G401.6 (cell line): ENCODE data around the gene DOCK9.
"Not testable (repeated sequence)": the region's sequence is repeated elsewhere in the genome, so short reads cannot be mapped to it uniquely, and the experiment has no call there.

ENCODE experiments used
- FAIRE-seq: peaks from 2 replicates; lab custom pipeline; 2012; peaks lifted over from hg19 to GRCh38; lab: Jason Lieb, UNC

The DOCK9 gene

GRCh38 chr13:98821372-98822224, 156.3 kb downstream of the DOCK9 start:
- FAIRE-seq = no peak

DNA sequence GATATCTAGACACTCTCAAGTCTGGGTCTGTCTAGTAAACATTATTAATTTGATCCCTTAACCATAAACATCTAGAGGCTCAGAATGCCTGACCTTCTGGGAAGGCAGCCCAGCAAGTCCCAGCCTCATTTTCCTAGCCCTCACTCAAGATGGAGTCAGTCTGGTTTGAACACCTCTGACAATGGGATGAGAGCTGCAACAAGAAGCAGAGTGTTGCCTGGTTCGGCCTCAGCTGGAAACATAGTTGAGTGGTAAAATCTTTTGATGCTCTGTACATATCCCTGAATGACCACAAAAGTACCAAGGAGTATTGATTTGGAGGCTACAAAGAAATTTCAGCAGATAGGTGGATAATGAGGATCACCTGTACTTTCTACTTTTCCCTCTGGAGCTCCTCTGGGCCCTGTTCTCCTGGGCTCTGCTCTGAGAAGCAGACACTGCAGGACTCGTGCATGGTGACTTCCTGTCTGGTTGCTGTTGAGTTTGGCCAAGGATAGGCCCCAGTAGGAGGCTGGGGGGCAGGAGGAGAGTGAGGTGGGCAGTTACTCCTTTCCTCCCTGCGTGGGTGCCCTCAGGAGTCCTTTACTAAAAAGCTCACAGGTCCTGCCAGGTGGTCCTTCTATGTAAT, 157.0 kb downstream of the DOCK9 start:
- FAIRE-seq = no peak

GRCh38 chr13:98820300-98820699, 157.6 kb downstream of the DOCK9 start:
- FAIRE-seq = no peak

GRCh38 chr13:98819382-98820010, 158.4 kb downstream of the DOCK9 start:
- no peak for FAIRE-seq

DNA sequence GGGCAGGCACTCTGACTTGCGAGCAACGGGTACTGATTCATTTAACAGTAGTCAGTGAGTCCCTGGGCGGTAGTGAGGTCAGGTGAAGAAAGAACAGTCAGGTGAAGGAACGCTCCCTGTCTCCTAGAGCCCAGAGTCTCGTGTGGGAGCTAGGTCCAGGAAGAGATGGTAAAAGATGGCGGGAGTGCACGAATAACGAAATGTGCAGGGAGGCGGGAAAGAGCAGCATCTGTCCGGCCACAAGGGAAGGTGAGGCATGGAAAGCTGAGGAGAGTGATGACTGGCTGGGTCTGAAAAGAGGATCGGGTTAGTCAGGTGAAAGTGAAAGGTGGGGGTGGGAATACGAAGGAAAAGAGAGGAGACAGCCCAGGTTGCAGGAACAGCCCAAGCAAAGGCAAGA, 161.5 kb downstream of the DOCK9 start:
- FAIRE-seq = no peak

GRCh38 chr13:98813993-98814392, 163.9 kb downstream of the DOCK9 start:
- FAIRE-seq = no peak

DNA sequence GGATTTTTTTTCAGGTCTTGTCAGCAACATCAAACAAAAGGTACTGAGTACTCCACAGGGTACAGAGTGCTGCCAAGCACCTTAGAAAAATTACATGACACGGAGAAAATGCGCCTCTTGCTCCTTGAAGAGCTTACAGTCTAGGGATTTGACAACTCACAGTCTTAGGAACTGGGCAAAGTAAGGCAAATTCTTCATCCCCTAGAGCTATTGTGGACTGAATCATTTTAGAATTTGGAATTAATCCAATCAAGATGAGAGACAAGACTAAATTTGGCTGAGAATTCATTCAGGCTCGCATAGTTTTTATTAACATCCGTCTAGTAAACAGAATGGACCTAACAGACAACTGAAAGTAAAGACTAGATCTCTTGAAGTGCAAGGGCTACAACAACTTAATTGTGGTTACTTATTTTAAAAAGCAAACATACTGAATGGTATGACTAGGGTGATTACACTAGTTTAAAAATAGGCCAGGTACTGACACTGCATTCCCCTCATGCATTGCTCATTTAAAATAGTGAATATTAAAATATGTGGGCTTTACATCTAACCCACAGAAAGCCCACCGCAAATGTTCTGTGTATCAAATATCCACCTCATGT, 165.6 kb downstream of the DOCK9 start:
- not testable (repeated sequence) for FAIRE-seq

DNA sequence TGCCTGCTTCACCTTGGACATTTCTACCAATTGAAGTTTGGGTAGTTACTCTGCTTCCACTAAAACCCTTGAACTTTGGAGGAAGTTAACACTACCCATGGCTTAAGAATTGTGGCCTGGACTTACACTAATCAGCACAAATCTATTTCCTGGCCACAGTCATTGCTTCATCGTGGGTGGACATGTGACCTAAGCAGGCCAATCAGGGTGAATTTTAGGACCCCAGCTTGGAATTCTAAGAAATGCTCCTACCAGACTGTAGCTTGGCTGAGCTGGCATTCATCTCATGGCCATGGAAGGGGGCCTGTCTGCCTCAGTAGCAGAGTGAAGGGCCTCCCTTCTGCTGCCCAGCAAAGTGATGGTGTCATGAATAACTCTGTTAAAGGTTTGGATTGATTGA, 167.1 kb downstream of the DOCK9 start:
- no peak for FAIRE-seq

DNA sequence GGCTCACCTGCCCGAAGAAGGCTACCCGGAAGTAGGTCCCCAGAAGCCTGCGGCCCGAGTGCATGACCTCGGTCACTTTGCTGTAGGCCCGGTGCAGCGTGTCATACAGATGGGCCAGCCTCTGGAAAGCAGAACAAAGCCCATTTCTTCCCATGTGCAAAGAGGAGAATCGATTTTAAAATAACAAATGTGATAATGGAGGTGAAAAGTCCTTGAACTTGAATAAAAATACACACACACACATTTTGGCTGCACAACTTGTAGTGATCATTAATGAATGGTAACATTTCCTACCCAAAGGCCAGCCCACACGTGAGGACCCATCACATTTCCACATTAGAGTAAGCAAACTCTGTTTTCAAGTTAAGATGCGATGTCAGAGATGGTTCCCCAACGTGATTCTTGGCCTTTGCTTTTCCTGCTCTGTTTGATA, 168.5 kb downstream of the DOCK9 start:
- FAIRE-seq = no peak

- FAIRE-seq = no peak
Measured at GRCh38 chr13:98807774-98808173, 170.1 kb downstream of the DOCK9 start.

DNA sequence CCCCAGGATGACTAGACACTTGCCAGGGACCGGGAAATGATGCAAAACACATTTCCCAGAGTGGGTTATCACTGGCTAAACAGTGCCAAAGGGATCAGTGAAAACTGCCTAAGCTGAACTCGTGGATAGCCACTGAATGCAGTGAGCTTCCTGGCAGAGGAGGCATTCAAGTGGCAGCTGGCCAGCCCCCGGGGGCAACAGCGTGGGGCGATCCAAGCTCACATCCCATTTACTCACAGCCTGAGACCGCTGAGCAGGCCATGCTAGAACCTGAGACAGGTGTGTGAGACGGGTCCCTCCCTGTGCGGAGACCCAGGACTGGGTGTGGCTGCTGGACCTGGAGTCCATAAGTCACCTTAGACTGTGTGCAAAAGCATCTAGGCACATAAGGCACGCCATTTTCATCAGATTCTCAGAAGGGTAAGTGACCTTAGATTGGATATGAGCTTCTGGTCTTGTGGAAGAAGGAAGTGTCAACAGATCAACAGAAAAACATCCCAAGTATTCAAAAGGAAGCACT, 173.5 kb downstream of the DOCK9 start:
- FAIRE-seq = no peak

GRCh38 chr13:98803921-98804320, 173.9 kb downstream of the DOCK9 start:
- FAIRE-seq = no peak

GRCh38 chr13:98803111-98803561, 174.7 kb downstream of the DOCK9 start:
- no peak for FAIRE-seq

GRCh38 chr13:98802559-98802958, 175.3 kb downstream of the DOCK9 start:
- FAIRE-seq = no peak

GRCh38 chr13:98801626-98802418, 176.0 kb downstream of the DOCK9 start:
- no peak for FAIRE-seq

GRCh38 chr13:98800078-98800477, 177.8 kb downstream of the DOCK9 start:
- no peak for FAIRE-seq

GRCh38 chr13:98798849-98799645, 178.8 kb downstream of the DOCK9 start:
- FAIRE-seq = no peak

GRCh38 chr13:98797456-98797855, 180.4 kb downstream of the DOCK9 start:
- FAIRE-seq = no peak

GRCh38 chr13:98796798-98797197, 181.1 kb downstream of the DOCK9 start:
- no peak for FAIRE-seq

DNA sequence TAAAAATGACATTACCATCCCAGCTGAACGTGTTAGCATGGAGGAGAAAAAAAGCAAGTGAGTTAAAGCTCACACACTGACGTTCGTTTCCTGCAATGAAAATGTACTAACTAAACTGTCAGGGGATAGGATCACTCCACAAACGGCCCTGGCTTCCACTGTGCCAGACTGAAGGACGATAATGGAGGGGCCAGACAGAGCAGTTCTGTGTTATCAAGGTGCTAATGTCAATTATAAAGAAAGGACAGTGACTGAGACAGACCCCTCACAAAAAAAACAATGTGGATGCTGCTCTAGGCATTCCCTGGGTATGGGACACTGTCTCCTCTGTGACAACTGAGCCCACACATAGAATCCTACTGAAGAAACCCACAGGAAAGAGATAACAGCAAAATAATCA, 181.7 kb downstream of the DOCK9 start:
- FAIRE-seq = no peak

- no peak for FAIRE-seq
Measured at GRCh38 chr13:98795220-98795619, 182.6 kb downstream of the DOCK9 start.
